Activated naive CD8-positive, alpha-beta T cell treated with anti-CD3 and anti-CD28 coated beads for 36 hours (primary cell): ENCODE results near the gene RTCA. TPM values are rescaled to one million over a fixed set of nuclear protein-coding genes. Genes with fewer than 3 reads are reported as not detected.
"Not testable (repeated sequence)": the region's sequence is repeated elsewhere in the genome, so short reads cannot be mapped to it uniquely, and the experiment has no call there.

ENCODE experiments used
- DNase-seq: peaks from one replicate; pipeline ENCODE4 v3.0.0; 2021
- H3K27ac Mint-ChIP-seq: one replicate; pipeline ENCODE4 v1.8.0; 2022; ENCODE audit warnings: mild to moderate bottlenecking, moderate library complexity, mixed read lengths
- H3K27me3 Mint-ChIP-seq: one replicate; pipeline ENCODE4 v1.8.0; 2022; ENCODE audit warnings: mild to moderate bottlenecking, mixed read lengths
- H3K36me3 Mint-ChIP-seq: one replicate; pipeline ENCODE4 v1.8.0; 2021; ENCODE audit warnings: mild to moderate bottlenecking, mixed read lengths
- H3K4me1 Mint-ChIP-seq: one replicate; pipeline ENCODE4 v1.8.0; 2021; ENCODE audit warnings: mixed read lengths
- H3K4me3 Mint-ChIP-seq: one replicate; pipeline ENCODE4 v1.8.0; 2022; ENCODE audit warnings: mild to moderate bottlenecking, moderate library complexity, mixed read lengths
- H3K9me3 Mint-ChIP-seq: one replicate; pipeline ENCODE4 v1.8.0; 2022; ENCODE audit warnings: mixed read lengths
- total RNA-seq, 2 experiments: library from RNA; stranded (reverse); gene quantifications; one replicate each; pipeline ENCODE4 v1.2.3, GENCODE V29; 2021

Gene RTCA
- total RNA-seq: 10 to 100 TPM; 49.4 to 50.4 TPM

DNA sequence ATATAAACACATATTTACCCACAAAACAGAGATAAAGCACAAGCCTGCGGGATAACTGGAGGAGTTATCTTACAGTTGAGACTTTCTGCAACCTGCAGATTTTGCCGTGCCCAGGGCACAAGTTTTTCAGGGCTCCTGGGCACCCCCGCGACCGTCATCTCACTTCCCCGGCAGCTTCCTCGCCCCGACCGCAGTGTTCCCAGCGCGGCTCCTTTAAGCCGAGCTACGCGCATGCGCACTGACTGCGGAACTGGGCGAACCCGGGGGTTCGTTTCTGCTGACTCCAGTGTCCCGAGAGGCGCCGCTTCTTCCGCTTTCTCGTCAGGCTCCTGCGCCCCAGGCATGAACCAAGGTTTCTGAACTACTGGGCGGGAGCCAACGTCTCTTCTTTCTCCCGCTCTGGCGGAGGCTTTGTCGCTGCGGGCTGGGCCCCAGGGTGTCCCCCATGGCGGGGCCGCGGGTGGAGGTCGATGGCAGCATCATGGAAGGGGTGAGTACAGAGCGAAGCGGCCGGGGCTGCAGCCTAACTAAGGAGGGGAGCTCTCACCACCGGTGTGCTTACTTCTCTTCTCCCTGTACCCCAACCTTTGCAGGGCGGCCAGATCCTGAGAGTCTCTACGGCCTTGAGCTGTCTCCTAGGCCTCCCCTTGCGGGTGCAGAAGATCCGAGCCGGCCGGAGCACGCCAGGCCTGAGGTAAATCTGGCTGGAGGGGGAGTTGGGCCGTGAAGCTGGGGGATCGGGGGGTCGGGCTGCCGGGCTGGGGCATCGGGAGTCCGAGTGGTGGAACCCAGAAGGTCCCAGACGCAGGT lies at the start of gene RTCA:
Gene RTCA (plus strand): TSS at position 286 of the 810 bp plus-strand sequence. CDS start 160 bp downstream, at position 446.
- DNase-seq: peak; percentile 94
- H3K4me1 Mint-ChIP-seq: peaks cover 40% of the 10 kb centered on the region
- peak within 1 kb of the TSS; percentile 98 for H3K4me3 Mint-ChIP-seq
- H3K27ac Mint-ChIP-seq: peak within 1 kb of the TSS; percentile 96
- H3K9me3 Mint-ChIP-seq: peaks cover 4% of the 10 kb centered on the region
- H3K27me3 Mint-ChIP-seq: no peaks in the 10 kb centered on the region
- peaks cover 34% of the 10 kb centered on the region for H3K36me3 Mint-ChIP-seq

- no peak overlapping the region for H3K27ac Mint-ChIP-seq
- H3K36me3 Mint-ChIP-seq: peaks cover 21% of the 10 kb centered on the region
- H3K9me3 Mint-ChIP-seq: peaks cover 1% of the 10 kb centered on the region
- H3K4me1 Mint-ChIP-seq: peaks cover 3% of the 10 kb centered on the region
- no peaks in the 10 kb centered on the region for H3K27me3 Mint-ChIP-seq
- no peak for DNase-seq
- H3K4me3 Mint-ChIP-seq: no peak overlapping the region
Observed at GRCh38 chr1:100217834-100218233, 48.2 kb upstream of the RTCA start.

DNA sequence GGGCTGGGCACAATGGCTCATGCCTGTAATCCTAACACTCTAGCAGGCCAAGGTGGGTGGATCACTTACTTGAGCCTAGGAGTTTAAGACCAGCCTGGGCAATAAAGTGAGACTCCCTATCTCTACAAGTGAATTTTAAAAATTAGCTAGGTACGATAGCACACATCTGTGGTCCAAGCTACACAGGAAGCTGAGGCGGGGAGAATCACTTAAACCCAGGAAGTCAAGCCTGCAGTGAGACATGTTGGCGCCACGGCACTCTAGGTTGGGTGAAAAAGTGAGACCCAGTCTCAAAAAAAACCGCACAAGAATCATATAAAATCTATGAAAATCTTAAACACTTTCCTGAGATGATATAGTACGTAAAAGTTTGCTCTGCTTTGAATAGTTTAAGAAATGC lies 46.6 kb upstream of the RTCA start:
- no peak for DNase-seq
- Mint-ChIP-seq H3K36me3 (peaks cover 21% of the 10 kb centered on the region), H3K4me3 (no peak overlapping the region), H3K9me3 (peaks cover 1% of the 10 kb centered on the region), H3K27me3 (no peaks in the 10 kb centered on the region), H3K27ac (no peak overlapping the region), H3K4me1 (peaks cover 3% of the 10 kb centered on the region)

DNA sequence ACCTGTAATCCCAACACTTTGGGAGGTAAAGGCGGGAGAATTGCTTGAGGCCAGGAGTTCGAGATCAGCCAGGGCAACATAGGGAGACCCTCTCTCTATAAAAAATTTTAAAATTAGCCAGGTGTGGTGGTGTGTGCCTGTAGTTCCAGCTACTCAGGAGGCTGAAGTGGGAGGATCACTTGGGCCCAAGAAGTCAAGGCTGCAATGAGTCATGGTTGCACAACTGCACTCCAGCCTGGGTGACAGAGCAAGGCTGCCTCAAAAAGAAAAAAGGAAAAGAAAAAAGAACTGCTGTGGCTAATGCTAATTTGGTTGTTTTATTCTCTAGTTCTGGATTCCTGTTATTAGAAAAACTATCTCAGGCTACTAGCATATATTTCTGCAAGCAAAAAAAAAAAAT lies 46.1 kb upstream of the RTCA start:
- Mint-ChIP-seq H3K4me3 (no peak overlapping the region), H3K27me3 (no peaks in the 10 kb centered on the region), H3K36me3 (peaks cover 21% of the 10 kb centered on the region), H3K27ac (no peak overlapping the region), H3K9me3 (peaks cover 1% of the 10 kb centered on the region), H3K4me1 (peaks cover 3% of the 10 kb centered on the region)
- DNase-seq: no peak

DNA sequence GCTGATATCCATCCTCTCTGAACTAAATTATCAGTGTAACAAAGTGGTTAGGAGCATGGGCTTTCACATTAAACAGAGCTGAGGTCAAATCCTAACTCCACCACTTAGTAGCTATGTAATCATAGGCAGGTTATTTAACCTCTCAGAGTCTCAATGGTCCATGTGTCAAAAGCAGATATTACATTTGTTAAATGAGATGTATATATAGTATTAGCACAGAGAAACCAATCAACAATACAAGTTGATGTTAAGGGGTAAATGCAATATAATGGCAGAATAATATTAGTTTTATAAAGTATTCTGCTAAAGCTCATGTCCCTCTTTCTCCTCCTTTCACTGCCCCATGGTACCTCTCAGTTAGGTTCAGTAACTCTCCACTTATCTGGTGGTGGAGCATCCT lies 43.6 kb upstream of the RTCA start:
- no peak for DNase-seq
- Mint-ChIP-seq H3K36me3 (peaks cover 19% of the 10 kb centered on the region), H3K27me3 (no peaks in the 10 kb centered on the region), H3K27ac (no peak overlapping the region), H3K4me1 (peaks cover 3% of the 10 kb centered on the region), H3K9me3 (peaks cover 1% of the 10 kb centered on the region), H3K4me3 (no peak overlapping the region)

GRCh38 chr1:100229681-100230443 lies 36.2 kb upstream of the RTCA start:
- peaks cover 16% of the 10 kb centered on the region for H3K36me3 Mint-ChIP-seq
- H3K27ac Mint-ChIP-seq: no peak overlapping the region

GRCh38 chr1:100230765-100231164 lies 35.3 kb upstream of the RTCA start:
- Mint-ChIP-seq H3K27ac (no peak overlapping the region), H3K27me3 (no peaks in the 10 kb centered on the region), H3K9me3 (no peaks in the 10 kb centered on the region), H3K4me3 (no peak overlapping the region), H3K36me3 (peaks cover 16% of the 10 kb centered on the region), H3K4me1 (peaks cover 11% of the 10 kb centered on the region)
- no peak for DNase-seq

More at GRCh38 chr1:100229681-100230443, 36.2 kb upstream of the RTCA start:
- no peak for DNase-seq
- H3K27me3 Mint-ChIP-seq: no peaks in the 10 kb centered on the region
- H3K9me3 Mint-ChIP-seq: no peaks in the 10 kb centered on the region
- H3K4me1 Mint-ChIP-seq: peaks cover 11% of the 10 kb centered on the region
- no peak overlapping the region for H3K4me3 Mint-ChIP-seq

GRCh38 chr1:100231721-100232120 lies 34.3 kb upstream of the RTCA start:
- Mint-ChIP-seq H3K4me1 (peaks cover 11% of the 10 kb centered on the region), H3K9me3 (no peaks in the 10 kb centered on the region), H3K27ac (no peak overlapping the region), H3K4me3 (no peak overlapping the region), H3K27me3 (no peaks in the 10 kb centered on the region), H3K36me3 (peaks cover 16% of the 10 kb centered on the region)
- DNase-seq: no peak

GRCh38 chr1:100232156-100232555 lies 33.9 kb upstream of the RTCA start:
- no peak for DNase-seq
- peaks cover 11% of the 10 kb centered on the region for H3K4me1 Mint-ChIP-seq
- H3K36me3 Mint-ChIP-seq: peaks cover 16% of the 10 kb centered on the region
- no peak overlapping the region for H3K4me3 Mint-ChIP-seq
- no peak overlapping the region for H3K27ac Mint-ChIP-seq
- no peaks in the 10 kb centered on the region for H3K27me3 Mint-ChIP-seq
- no peaks in the 10 kb centered on the region for H3K9me3 Mint-ChIP-seq

- not testable (repeated sequence) for H3K27ac Mint-ChIP-seq, DNase-seq, H3K4me3 Mint-ChIP-seq, H3K9me3 Mint-ChIP-seq, H3K27me3 Mint-ChIP-seq
- peaks cover 12% of the 10 kb centered on the region for H3K4me1 Mint-ChIP-seq
- peaks cover 16% of the 10 kb centered on the region for H3K36me3 Mint-ChIP-seq
Observed at GRCh38 chr1:100233566-100233965, 32.5 kb upstream of the RTCA start.

DNA sequence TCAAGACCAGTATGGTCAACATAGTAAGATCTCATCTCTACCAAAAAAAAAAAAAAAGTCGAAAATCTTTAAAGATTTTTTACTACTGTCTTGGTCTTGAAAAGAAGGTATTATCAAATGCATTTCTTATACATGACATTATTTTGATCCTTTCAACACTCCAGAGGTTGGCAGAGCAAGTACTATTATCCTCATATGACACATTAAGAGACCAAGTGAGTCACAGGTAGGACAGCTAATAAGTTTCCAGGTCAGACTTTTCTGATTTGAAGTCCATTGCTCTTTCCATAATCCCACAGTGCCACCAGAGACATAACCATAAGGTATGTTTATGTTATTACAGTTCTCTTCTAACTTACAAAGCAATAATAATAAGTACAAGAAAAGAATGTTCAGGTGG lies 31.6 kb upstream of the RTCA start:
- Mint-ChIP-seq H3K4me3 (no peak overlapping the region), H3K9me3 (no peaks in the 10 kb centered on the region), H3K4me1 (peaks cover 15% of the 10 kb centered on the region), H3K27ac (no peak overlapping the region), H3K36me3 (peaks cover 19% of the 10 kb centered on the region), H3K27me3 (no peaks in the 10 kb centered on the region)
- DNase-seq: no peak

DNA sequence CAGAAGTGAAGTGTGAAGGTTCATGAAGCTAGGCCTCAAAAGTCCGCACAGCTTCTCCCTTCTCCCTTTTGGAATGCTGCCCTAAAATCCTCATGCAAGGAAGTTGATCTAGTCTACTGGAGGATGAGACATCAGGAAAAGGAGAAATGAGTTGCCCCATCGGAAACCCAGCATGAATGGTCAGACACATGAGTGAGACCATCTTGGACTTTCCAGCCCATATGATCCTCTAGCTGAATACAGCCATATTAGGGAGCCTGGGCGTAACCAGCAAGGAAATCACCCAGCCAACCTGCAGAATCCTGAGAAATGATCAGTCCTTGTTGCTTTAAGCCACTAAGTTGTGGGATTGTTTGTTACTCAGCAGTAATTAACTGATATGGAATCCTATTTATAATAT lies 28.9 kb upstream of the RTCA start:
- H3K9me3 Mint-ChIP-seq: no peaks in the 10 kb centered on the region
- peaks cover 14% of the 10 kb centered on the region for H3K4me1 Mint-ChIP-seq
- peaks cover 16% of the 10 kb centered on the region for H3K36me3 Mint-ChIP-seq
- no peaks in the 10 kb centered on the region for H3K27me3 Mint-ChIP-seq
- DNase-seq: no peak
- no peak overlapping the region for H3K27ac Mint-ChIP-seq
- no peak overlapping the region for H3K4me3 Mint-ChIP-seq

DNA sequence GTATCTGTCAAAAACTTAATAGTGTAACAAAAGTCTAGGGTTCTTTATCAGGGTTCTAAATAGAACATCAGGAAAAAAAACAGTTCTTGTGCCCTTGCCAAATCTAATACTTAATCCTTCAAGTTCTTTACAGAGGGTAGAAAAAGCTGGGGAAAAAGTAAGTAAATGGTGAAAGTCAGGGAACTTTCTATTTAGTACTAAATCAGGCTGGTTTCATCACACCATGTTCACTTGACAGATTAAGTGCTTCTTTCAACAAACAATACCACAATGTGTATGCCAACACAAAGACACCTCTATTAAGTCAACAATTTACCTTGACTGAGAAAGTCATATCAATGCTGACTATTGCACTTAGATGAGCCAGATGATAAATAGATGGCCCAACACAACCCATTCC lies 26.1 kb upstream of the RTCA start:
- Mint-ChIP-seq H3K4me1 (peaks cover 20% of the 10 kb centered on the region), H3K9me3 (no peaks in the 10 kb centered on the region), H3K36me3 (peaks cover 13% of the 10 kb centered on the region), H3K27ac (no peak overlapping the region), H3K27me3 (no peaks in the 10 kb centered on the region), H3K4me3 (no peak overlapping the region)
- DNase-seq: no peak

DNA sequence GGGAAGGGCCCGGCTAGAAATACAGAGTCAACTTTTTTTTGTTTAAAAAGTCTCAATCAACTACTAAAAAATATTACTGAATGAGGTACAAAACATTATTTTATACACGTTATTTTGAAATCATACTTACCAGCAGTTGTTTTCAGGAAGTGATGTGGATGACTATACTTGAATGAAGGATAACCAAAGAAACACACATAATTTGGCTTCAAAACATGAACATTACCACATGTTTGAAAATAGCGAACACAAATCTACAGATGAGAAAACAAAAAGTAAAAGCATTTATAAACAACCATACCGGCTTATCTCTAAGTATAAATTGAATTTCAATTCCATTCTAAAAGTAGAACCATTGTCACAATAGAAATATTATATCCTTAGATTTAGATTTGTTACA lies 25.4 kb upstream of the RTCA start:
- Mint-ChIP-seq H3K27ac (no peak overlapping the region), H3K27me3 (no peaks in the 10 kb centered on the region), H3K4me3 (no peak overlapping the region), H3K36me3 (peaks cover 13% of the 10 kb centered on the region), H3K4me1 (peaks cover 24% of the 10 kb centered on the region), H3K9me3 (no peaks in the 10 kb centered on the region)
- no peak for DNase-seq

DNA sequence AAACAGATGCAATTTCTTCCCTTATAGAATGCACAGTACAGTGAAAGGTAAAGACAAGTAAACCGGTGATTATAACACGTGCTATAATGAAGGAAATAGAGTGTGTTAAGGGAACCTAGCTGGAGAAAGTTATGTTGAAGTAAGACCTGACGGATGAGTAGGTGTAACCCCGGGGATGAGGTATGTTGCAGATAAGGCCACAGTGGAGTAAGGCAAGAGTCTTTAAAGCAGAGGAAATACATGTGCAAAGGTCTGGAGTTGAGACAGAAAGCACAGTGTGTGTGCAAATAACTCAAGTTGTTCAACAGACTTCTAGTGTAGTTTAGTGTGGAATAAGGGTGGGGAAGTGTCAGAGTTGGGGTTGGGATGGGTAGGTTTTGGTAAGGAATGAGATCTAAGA lies 19.3 kb upstream of the RTCA start:
- Mint-ChIP-seq H3K27ac (no peak overlapping the region), H3K4me1 (peaks cover 31% of the 10 kb centered on the region), H3K9me3 (no peaks in the 10 kb centered on the region), H3K36me3 (peaks cover 6% of the 10 kb centered on the region), H3K27me3 (no peaks in the 10 kb centered on the region), H3K4me3 (no peak overlapping the region)
- DNase-seq: no peak
